ENCODE data around the gene ARHGEF39. TPM values are rescaled to one million over a fixed set of nuclear protein-coding genes. Genes with fewer than 3 reads are reported as not detected.

ARHGEF39 gene
- total RNA-seq, 1 experiment from 2014 or later, result 31.4 TPM

GRCh38 chr9:35628389-35628991, 36.5 kb downstream of the ARHGEF39 start:
- CTCF ChIA-PET, result no interaction called here
- intact Hi-C loops (cut with micrococcal nuclease; ENCODE audit: unreplicated experiment), result no loop called here
- no peaks in the 10 kb centered on the region for H3K9me3 Mint-ChIP-seq (ENCODE audit: unreplicated experiment)
- H3K9me3 ChIP-seq, result no peaks in the 10 kb centered on the region
- no peak for DNase-seq
- no peak overlapping the region for H3K4me3 Mint-ChIP-seq (ENCODE audit: unreplicated experiment)
- H3K4me3 ChIP-seq (ENCODE audit: low read depth, low read length), result no peak overlapping the region
- no peaks in the 10 kb centered on the region for H3K36me3 ChIP-seq (ENCODE audit: control insufficient read depth, insufficient read depth, low read length)
- TF ChIP-seq CTCF (IDR thresholded peaks at IDR 0.05; ENCODE audit: insufficient read depth in 1 of 2, low read depth in 1 of 2, low read length in 1 of 2, severe bottlenecking in 1 of 2, unreplicated experiment in 1 of 2), result no peak
- no peaks in the 10 kb centered on the region for H3K27me3 ChIP-seq (replicated peaks; ENCODE audit: control insufficient read depth, insufficient read depth, low read length)
- no peaks in the 10 kb centered on the region for H3K4me1 ChIP-seq
- BruUV-seq (replicated peaks), result no TSS peak
- POLR2A ChIA-PET, result no interaction called here
- no peaks in the 10 kb centered on the region for H3K27me3 Mint-ChIP-seq (ENCODE audit: insufficient read depth, unreplicated experiment)
- no peaks in the 10 kb centered on the region for H3K4me1 Mint-ChIP-seq (ENCODE audit: low read depth, unreplicated experiment)
- no peaks in the 10 kb centered on the region for H3K36me3 Mint-ChIP-seq (ENCODE audit: insufficient read depth, unreplicated experiment)
- no peak overlapping the region for H3K27ac Mint-ChIP-seq (ENCODE audit: unreplicated experiment)

- no TSS peak for BruUV-seq (replicated peaks)
- no peak for DNase-seq
- ChIA-PET POLR2A (no interaction called here), CTCF (interaction anchor here (1.1 kb wide), 1 partner anchor 24 kb away, joined by 4 read pairs; no protein-coding TSS in a partner anchor)
- H3K4me1 Mint-ChIP-seq (ENCODE audit: low read depth, unreplicated experiment), result no peaks in the 10 kb centered on the region
- H3K4me3 Mint-ChIP-seq (ENCODE audit: unreplicated experiment), result no peak overlapping the region
- no peaks in the 10 kb centered on the region for H3K27me3 Mint-ChIP-seq (ENCODE audit: insufficient read depth, unreplicated experiment)
- no peaks in the 10 kb centered on the region for H3K9me3 ChIP-seq
- no peaks in the 10 kb centered on the region for H3K9me3 Mint-ChIP-seq (ENCODE audit: unreplicated experiment)
- no peaks in the 10 kb centered on the region for H3K4me1 ChIP-seq
- no peaks in the 10 kb centered on the region for H3K27me3 ChIP-seq (replicated peaks; ENCODE audit: control insufficient read depth, insufficient read depth, low read length)
- TF ChIP-seq CTCF (IDR thresholded peaks at IDR 0.05; ENCODE audit: insufficient read depth in 1 of 2, low read depth in 1 of 2, low read length in 1 of 2, severe bottlenecking in 1 of 2, unreplicated experiment in 1 of 2), result no peak
- H3K4me3 ChIP-seq (ENCODE audit: low read depth, low read length), result no peak overlapping the region
- no peak overlapping the region for H3K27ac Mint-ChIP-seq (ENCODE audit: unreplicated experiment)
- no peaks in the 10 kb centered on the region for H3K36me3 Mint-ChIP-seq (ENCODE audit: insufficient read depth, unreplicated experiment)
- H3K36me3 ChIP-seq (ENCODE audit: control insufficient read depth, insufficient read depth, low read length), result no peaks in the 10 kb centered on the region
- intact Hi-C loops (cut with micrococcal nuclease; ENCODE audit: unreplicated experiment), result no loop called here
Measured at GRCh38 chr9:35627575-35627974, 37.4 kb downstream of the ARHGEF39 start.

GRCh38 chr9:35619800-35620158, 45.2 kb downstream of the ARHGEF39 start:
- no peak overlapping the region for H3K4me3 ChIP-seq (ENCODE audit: low read depth, low read length)
- Mint-ChIP-seq H3K4me1 (ENCODE audit: low read depth, unreplicated experiment) (peaks cover 5% of the 10 kb centered on the region), H3K4me3 (ENCODE audit: unreplicated experiment) (no peak overlapping the region), H3K9me3 (ENCODE audit: unreplicated experiment) (no peaks in the 10 kb centered on the region), H3K27ac (ENCODE audit: unreplicated experiment) (no peak overlapping the region), H3K27me3 (ENCODE audit: insufficient read depth, unreplicated experiment) (peaks cover 7% of the 10 kb centered on the region), H3K36me3 (ENCODE audit: insufficient read depth, unreplicated experiment) (no peaks in the 10 kb centered on the region)
- BruUV-seq (replicated peaks), result no TSS peak
- TF ChIP-seq CTCF (IDR thresholded peaks at IDR 0.05; ENCODE audit: insufficient read depth in 1 of 2, low read depth in 1 of 2, low read length in 1 of 2, severe bottlenecking in 1 of 2, unreplicated experiment in 1 of 2), result no peak
- no peak for DNase-seq
- POLR2A ChIA-PET, result interaction anchor here (0.7 kb wide), 1 partner anchor 16 kb away, joined by 3 read pairs; no protein-coding TSS in a partner anchor
- H3K27me3 ChIP-seq (replicated peaks; ENCODE audit: control insufficient read depth, insufficient read depth, low read length), result no peaks in the 10 kb centered on the region
- H3K9me3 ChIP-seq, result no peaks in the 10 kb centered on the region
- no peaks in the 10 kb centered on the region for H3K4me1 ChIP-seq
- CTCF ChIA-PET, result interaction anchor here (0.7 to 0.9 kb wide), 2 partner anchors 9 to 130 kb away, joined by 3 to 4 read pairs; partner anchors contain the start of gene RUSC2
- H3K36me3 ChIP-seq (ENCODE audit: control insufficient read depth, insufficient read depth, low read length), result no peaks in the 10 kb centered on the region
- intact Hi-C loops (cut with micrococcal nuclease; ENCODE audit: unreplicated experiment), result no loop called here
